Kidney capillary endothelial cell (primary cell): ENCODE data around the gene TPM2.

Experiments used
- DNase-seq: peaks from one replicate; pipeline ENCODE4 v3.0.0-alpha.2; 2018; ENCODE audit warnings: low spot score

The TPM2 gene

GRCh38 chr9:35718721-35719511 lies 29.2 kb upstream of the TPM2 start:
- no peak for DNase-seq

- no peak for DNase-seq
Measured at GRCh38 chr9:35717132-35717870, 27.6 kb upstream of the TPM2 start.

GRCh38 chr9:35716230-35716629 lies 26.5 kb upstream of the TPM2 start:
- no peak for DNase-seq

GRCh38 chr9:35714579-35715252 lies 25.0 kb upstream of the TPM2 start:
- DNase-seq: no peak

- no peak for DNase-seq
Measured at GRCh38 chr9:35714123-35714522, 24.4 kb upstream of the TPM2 start.

- DNase-seq: no peak
Measured at GRCh38 chr9:35713578-35713977, 23.9 kb upstream of the TPM2 start.

GRCh38 chr9:35712762-35713400 lies 23.2 kb upstream of the TPM2 start:
- DNase-seq: no peak

GRCh38 chr9:35711501-35712428 lies 22.0 kb upstream of the TPM2 start:
- no peak for DNase-seq

GRCh38 chr9:35710818-35711500 lies 21.2 kb upstream of the TPM2 start:
- DNase-seq: no peak

GRCh38 chr9:35708146-35708545 lies 18.4 kb upstream of the TPM2 start:
- DNase-seq: no peak

- no peak for DNase-seq
Measured at GRCh38 chr9:35706951-35707350, 17.2 kb upstream of the TPM2 start.

- DNase-seq: no peak
Measured at GRCh38 chr9:35705836-35706430, 16.2 kb upstream of the TPM2 start.

- DNase-seq: no peak
Measured at GRCh38 chr9:35705372-35705771, 15.6 kb upstream of the TPM2 start.

- no peak for DNase-seq
Measured at GRCh38 chr9:35703906-35704672, 14.4 kb upstream of the TPM2 start.

GRCh38 chr9:35702696-35703095 lies 13.0 kb upstream of the TPM2 start:
- DNase-seq: no peak

GRCh38 chr9:35700942-35701341 lies 11.2 kb upstream of the TPM2 start:
- no peak for DNase-seq

- no peak for DNase-seq
Measured at GRCh38 chr9:35700031-35700430, 10.3 kb upstream of the TPM2 start.

- DNase-seq: no peak
Measured at GRCh38 chr9:35698231-35698630, 8.5 kb upstream of the TPM2 start.

GRCh38 chr9:35697486-35697885 lies 7.8 kb upstream of the TPM2 start:
- DNase-seq: no peak
